Measurements from ENCODE around the gene SNAPC5.
A peak's percentile ranks its signal among the peaks of the same experiment; 100 is the strongest.

DNA sequence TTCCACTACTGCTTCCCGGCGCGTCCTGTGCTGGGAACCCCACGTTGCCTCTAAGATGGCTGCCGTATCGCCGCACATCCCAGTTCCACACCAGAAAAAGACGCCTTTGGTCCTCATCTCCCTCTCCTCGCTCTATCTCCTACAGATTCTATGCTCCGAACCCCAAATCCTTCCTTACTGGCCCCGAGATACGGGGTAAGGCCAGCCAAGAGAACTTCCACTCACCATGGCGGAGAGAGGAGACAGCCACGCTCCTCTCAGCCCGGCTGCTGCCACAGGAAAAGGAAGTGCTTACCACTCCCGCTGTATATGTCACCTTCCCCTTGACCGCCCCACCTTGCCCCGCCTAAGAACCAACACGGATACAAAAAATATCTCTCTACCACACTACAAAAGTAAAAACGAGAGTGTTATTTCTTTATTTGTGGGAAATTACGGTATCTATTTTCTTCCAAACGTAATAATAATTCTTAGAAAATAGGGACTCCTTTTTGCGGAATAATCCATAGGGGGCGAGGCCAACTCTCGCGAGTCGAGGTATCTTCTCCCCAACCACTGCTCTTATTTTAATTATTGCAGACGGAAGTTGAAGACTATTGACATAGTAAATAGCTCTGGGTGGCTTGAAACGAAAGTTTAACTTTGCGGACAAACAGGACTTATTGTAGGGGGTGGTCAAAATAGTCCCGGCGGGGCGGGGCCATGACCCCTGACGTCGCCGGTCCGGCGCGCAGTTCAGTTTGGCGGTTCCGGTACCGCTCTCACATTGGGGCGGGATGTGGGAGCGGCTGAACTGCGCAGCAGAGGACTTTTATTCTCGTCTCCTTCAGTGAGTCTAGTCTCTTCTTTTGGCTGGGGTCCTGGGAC is 7.2 kb upstream of the SNAPC5 start, which contains the start of the genes RPL4 and ZWILCH:
- TF ChIP-seq POLR2AphosphoS5 (IDR thresholded peaks at IDR 0.05; ENCODE audit: borderline replicate concordance, low read depth, low read length) = peak; percentile 96
- no peak for TF ChIP-seq EZH2 (IDR thresholded peaks at IDR 0.05)
- TF ChIP-seq FOXP2 (optimal IDR thresholded peaks at IDR 0.05; ENCODE audit: control extremely low read depth, extremely low read length, insufficient read depth) = no peak
